ENCODE results near the gene GGCT.

DNA sequence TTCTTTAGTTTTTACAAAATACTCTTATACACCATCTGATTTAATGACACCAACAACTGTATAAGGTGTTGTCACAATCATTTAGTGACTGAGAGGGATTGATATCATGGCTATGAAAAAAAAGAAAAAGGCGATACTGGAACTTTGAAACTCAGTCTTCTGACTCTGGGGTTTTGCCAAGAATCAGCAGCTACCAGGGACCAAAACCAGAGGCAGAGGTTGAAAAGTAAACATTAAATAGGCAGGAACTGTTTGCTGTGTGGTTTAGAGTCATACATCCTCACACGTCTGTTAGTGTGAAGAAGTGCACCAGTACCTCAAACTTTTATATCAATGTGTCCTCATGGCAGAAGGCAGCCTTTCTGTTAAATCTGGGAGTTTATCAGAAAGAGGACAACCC lies 19.9 kb upstream of the GGCT start:
- TF ChIP-seq, protein P1, sequence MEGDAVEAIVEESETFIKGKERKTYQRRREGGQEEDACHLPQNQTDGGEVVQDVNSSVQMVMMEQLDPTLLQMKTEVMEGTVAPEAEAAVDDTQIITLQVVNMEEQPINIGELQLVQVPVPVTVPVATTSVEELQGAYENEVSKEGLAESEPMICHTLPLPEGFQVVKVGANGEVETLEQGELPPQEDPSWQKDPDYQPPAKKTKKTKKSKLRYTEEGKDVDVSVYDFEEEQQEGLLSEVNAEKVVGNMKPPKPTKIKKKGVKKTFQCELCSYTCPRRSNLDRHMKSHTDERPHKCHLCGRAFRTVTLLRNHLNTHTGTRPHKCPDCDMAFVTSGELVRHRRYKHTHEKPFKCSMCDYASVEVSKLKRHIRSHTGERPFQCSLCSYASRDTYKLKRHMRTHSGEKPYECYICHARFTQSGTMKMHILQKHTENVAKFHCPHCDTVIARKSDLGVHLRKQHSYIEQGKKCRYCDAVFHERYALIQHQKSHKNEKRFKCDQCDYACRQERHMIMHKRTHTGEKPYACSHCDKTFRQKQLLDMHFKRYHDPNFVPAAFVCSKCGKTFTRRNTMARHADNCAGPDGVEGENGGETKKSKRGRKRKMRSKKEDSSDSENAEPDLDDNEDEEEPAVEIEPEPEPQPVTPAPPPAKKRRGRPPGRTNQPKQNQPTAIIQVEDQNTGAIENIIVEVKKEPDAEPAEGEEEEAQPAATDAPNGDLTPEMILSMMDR (IDR thresholded peaks at IDR 0.05) = no peak
- TF ChIP-seq POLR2A (IDR thresholded peaks at IDR 0.05) (no peak), EP300 (IDR thresholded peaks at IDR 0.05) (no peak), POLR2AphosphoS5 (IDR thresholded peaks at IDR 0.05) (no peak)

All from upper lobe of left lung (tissue), 4 donors.